Hepatocyte (in vitro differentiated cells): Measurements from ENCODE around the gene TMPRSS11F. TPM values are rescaled to one million over a fixed set of nuclear protein-coding genes. Genes with fewer than 3 reads are reported as not detected.

ENCODE experiments used
- DNase-seq: peaks from one replicate; pipeline ENCODE4 v3.0.0-alpha.2; 2016; ENCODE audit warnings: low spot score
- H2AFZ ChIP-seq: fragments of 200-600 bp; sonication (generic); 2 replicates; pipeline ENCODE4 v1.6.0; 2016; ENCODE audit warnings: antibody characterized with exemption, mild to moderate bottlenecking
- H3K27ac ChIP-seq: fragments of 200-600 bp; sonication (generic); 2 replicates; pipeline ENCODE4 v1.5.1; 2016; ENCODE audit warnings: mild to moderate bottlenecking
- H3K27me3 ChIP-seq: fragments of 200-600 bp; sonication (generic); 2 replicates; pipeline ENCODE4 v1.6.1; 2016
- H3K36me3 ChIP-seq: fragments of 200-600 bp; sonication (generic); replicated peaks from 2 replicates; pipeline ENCODE4 v1.5.1; 2016; ENCODE audit warnings: low read depth; ENCODE audit not compliant: insufficient read depth
- H3K4me1 ChIP-seq: fragments of 200-600 bp; sonication (generic); 2 replicates; pipeline ENCODE4 v1.5.1; 2016; ENCODE audit warnings: mild to moderate bottlenecking, moderate library complexity; ENCODE audit not compliant: insufficient read depth
- H3K4me2 ChIP-seq: fragments of 200-600 bp; sonication (generic); 2 replicates; pipeline ENCODE4 v1.6.0; 2016
- H3K4me3 ChIP-seq: fragments of 200-600 bp; sonication (generic); 2 replicates; pipeline ENCODE4 v1.5.1; 2016; ENCODE audit warnings: mild to moderate bottlenecking
- H3K79me2 ChIP-seq: fragments of 200-600 bp; sonication (generic); 2 replicates; pipeline ENCODE4 v1.6.0; 2017; ENCODE audit warnings: mild to moderate bottlenecking
- H3K9me2 ChIP-seq: fragments of 200-600 bp; sonication (generic); replicated peaks from 2 replicates; pipeline ENCODE4 v1.6.0; 2017; ENCODE audit warnings: mild to moderate bottlenecking; ENCODE audit not compliant: insufficient read depth
- H3K9me3 ChIP-seq: fragments of 200-600 bp; sonication (generic); 2 replicates; pipeline ENCODE4 v1.5.1; 2016; ENCODE audit warnings: low read depth, mild to moderate bottlenecking
- H4K20me1 ChIP-seq: fragments of 200-600 bp; sonication (generic); 2 replicates; pipeline ENCODE4 v1.6.0; 2016; ENCODE audit warnings: mild to moderate bottlenecking; ENCODE audit not compliant: insufficient read depth, poor library complexity, severe bottlenecking
- EZH2 ChIP-seq: fragments of 200-600 bp; sonication (generic); IDR thresholded peaks from 2 replicates; pipeline ENCODE4 v1.6.1; 2016; ENCODE audit warnings: antibody characterized with exemption, mild to moderate bottlenecking, borderline replicate concordance
- EZH2phosphoT487 ChIP-seq: fragments of 200-600 bp; sonication (generic); IDR thresholded peaks from one replicate; pipeline ENCODE4 v1.6.1; 2018; ENCODE audit warnings: antibody characterized with exemption, mild to moderate bottlenecking, low read depth, moderate library complexity; ENCODE audit not compliant: unreplicated experiment, severe bottlenecking
- WGBS: methylation state at CpG from one replicate; pipeline ENCODE4 v1.1.6; 2016; ENCODE audit warnings: low lambda C conversion rate; ENCODE audit errors: missing lambda C conversion rate; 5-methylcytosine and 5-hydroxymethylcytosine counted together
- polyA plus RNA-seq: library from polyadenylated mRNA; unstranded; fragments of >200 nt; fragmentation: Nextera tagmentation; extraction: Ambion mirVana; gene quantifications from 2 replicates; pipeline ENCODE4 v1.2.1, GENCODE V29; 2016
- total RNA-seq: library from RNA; depleted of rRNA; stranded (reverse); fragments of >200 nt; gene quantifications from 2 replicates; pipeline ENCODE4 v1.2.3, GENCODE V29; 2014
- TF ChIP-seq, protein P1 (sequence below): fragments of 200-600 bp; sonication (generic); IDR thresholded peaks from 2 replicates; pipeline ENCODE4 v1.5.1; 2016; ENCODE audit warnings: antibody characterized with exemption, mild to moderate bottlenecking; ENCODE audit not compliant: poor library complexity

Gene TMPRSS11F
- total and polyA plus RNA-seq, 2 experiments from 2014 or later: 0.07 TPM; not detected in 1

DNA sequence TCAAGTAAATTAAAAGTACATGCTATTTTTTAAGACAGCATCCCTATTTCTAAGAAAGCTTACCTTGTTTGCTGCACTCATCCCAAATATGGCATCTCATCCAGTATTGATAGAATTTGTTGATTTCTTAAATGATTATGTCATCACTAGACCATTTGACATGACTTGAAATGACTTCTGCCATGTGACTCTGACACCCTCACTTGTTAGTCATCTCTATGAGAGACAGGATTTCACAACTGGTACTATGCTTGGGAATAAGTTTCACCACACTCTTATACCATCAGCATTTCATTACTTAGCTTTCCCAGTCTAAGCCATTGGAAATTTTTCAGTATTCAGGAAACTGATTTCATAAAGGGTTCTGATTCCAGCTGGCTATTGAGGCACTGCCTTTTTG is 55.3 kb downstream of the TMPRSS11F start:
- Histone ChIP-seq H3K4me3 (no peak overlapping the region), H3K36me3 (no peaks in the 10 kb centered on the region), H3K9me2 (no peaks in the 10 kb centered on the region), H3K9me3 (no peaks in the 10 kb centered on the region), H3K79me2 (no peaks in the 10 kb centered on the region), H2AFZ (no peak overlapping the region), H3K4me2 (no peak overlapping the region), H3K4me1 (no peaks in the 10 kb centered on the region), H4K20me1 (no peaks in the 10 kb centered on the region), H3K27ac (no peak overlapping the region), H3K27me3 (no peaks in the 10 kb centered on the region)
- TF ChIP-seq, protein P1, sequence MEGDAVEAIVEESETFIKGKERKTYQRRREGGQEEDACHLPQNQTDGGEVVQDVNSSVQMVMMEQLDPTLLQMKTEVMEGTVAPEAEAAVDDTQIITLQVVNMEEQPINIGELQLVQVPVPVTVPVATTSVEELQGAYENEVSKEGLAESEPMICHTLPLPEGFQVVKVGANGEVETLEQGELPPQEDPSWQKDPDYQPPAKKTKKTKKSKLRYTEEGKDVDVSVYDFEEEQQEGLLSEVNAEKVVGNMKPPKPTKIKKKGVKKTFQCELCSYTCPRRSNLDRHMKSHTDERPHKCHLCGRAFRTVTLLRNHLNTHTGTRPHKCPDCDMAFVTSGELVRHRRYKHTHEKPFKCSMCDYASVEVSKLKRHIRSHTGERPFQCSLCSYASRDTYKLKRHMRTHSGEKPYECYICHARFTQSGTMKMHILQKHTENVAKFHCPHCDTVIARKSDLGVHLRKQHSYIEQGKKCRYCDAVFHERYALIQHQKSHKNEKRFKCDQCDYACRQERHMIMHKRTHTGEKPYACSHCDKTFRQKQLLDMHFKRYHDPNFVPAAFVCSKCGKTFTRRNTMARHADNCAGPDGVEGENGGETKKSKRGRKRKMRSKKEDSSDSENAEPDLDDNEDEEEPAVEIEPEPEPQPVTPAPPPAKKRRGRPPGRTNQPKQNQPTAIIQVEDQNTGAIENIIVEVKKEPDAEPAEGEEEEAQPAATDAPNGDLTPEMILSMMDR: no peak
- no peak for TF ChIP-seq EZH2
- no peak for TF ChIP-seq EZH2phosphoT487
- no peak for DNase-seq

DNA sequence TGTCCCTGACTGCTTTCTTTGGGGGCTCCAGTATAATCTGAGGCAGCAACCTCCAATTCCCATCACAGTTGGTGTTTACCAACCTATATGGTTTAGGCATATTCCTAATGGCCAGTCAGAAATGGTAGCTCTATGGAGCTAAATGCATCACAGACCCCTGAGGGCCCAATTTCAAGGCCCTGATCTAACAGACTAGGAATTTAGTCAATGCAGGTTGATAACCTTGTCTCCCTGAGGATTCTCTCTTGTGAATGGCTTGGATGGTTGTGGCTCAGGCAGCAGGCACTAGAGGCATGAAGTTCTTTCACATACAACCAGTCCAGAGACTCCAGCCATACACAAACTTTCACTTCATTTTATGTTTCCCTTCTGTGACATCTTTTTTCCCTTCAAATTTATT is 59.4 kb downstream of the TMPRSS11F start:
- TF ChIP-seq EZH2phosphoT487 (no peak), EZH2 (no peak)
- TF ChIP-seq, protein P1: no peak

DNA sequence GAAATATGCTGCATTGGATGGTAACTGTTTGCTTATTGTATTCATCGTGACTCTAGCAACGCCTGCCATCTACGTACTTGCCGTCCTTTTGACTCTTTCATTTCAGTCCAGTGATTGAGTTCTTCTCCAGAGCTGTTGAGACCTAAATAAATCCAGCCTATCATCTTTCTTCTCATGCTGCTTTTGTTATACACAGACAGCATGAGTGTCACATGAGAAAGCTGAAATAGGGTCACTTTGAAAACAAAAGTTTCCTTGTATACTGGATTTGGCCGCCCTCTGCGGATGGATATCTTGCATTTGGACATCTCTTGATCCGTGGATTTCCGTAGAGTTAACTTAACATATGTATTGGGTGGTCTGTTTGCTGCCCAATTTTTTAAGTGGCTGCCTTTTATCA is 67.2 kb downstream of the TMPRSS11F start:
- WGBS: 87% methylated on average over 8 of the region's 8 CpGs
- DNase-seq: no peak
- no peaks in the 10 kb centered on the region for H3K36me3 ChIP-seq
- no peaks in the 10 kb centered on the region for H3K9me2 ChIP-seq
- no peaks in the 10 kb centered on the region for H3K79me2 ChIP-seq
- no peak overlapping the region for H3K4me2 ChIP-seq
- no peaks in the 10 kb centered on the region for H3K9me3 ChIP-seq
- no peaks in the 10 kb centered on the region for H3K4me1 ChIP-seq
- TF ChIP-seq, protein P1: no peak
- TF ChIP-seq EZH2phosphoT487 (no peak), EZH2 (no peak)
- no peaks in the 10 kb centered on the region for H3K27me3 ChIP-seq
- H3K4me3 ChIP-seq: no peak overlapping the region
- H3K27ac ChIP-seq: no peak overlapping the region
- no peak overlapping the region for H2AFZ ChIP-seq
- no peaks in the 10 kb centered on the region for H4K20me1 ChIP-seq

More for the DNA sequence above, 59.4 kb downstream of the TMPRSS11F start:
- no peak for DNase-seq
- H3K27ac ChIP-seq: no peak overlapping the region
- no peaks in the 10 kb centered on the region for H3K4me1 ChIP-seq
- H3K9me3 ChIP-seq: no peaks in the 10 kb centered on the region
- H3K36me3 ChIP-seq: no peaks in the 10 kb centered on the region
- no peak overlapping the region for H3K4me3 ChIP-seq
- no peaks in the 10 kb centered on the region for H3K27me3 ChIP-seq
- H4K20me1 ChIP-seq: no peaks in the 10 kb centered on the region
- H3K79me2 ChIP-seq: no peaks in the 10 kb centered on the region
- no peak overlapping the region for H3K4me2 ChIP-seq
- H3K9me2 ChIP-seq: no peaks in the 10 kb centered on the region
- no peak overlapping the region for H2AFZ ChIP-seq

DNA sequence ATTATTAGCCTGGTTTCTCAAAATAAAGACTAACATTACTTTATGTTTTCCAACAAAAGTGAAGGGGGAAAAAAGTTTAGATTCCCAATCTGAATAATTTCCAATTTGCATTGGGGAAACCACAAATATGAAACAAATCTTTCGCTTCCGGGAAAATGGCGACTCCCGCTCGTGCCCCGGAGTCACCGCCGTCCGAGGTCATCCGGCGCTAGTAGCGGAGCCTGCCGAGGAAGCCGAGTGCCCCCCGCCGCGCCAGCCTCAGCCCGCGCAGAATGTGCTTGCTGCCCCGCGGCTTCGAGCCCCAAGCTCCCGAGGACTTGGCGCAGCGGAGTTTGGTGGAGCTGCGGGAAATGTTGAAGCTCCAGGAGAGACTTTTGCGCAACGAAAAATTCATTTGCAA is 91.4 kb downstream of the TMPRSS11F start:
- no peaks in the 10 kb centered on the region for H3K9me3 ChIP-seq
- H3K79me2 ChIP-seq: no peaks in the 10 kb centered on the region
- no peak overlapping the region for H3K27ac ChIP-seq
- WGBS: 97% methylated on average over 25 of the region's 28 CpGs
- H2AFZ ChIP-seq: no peak overlapping the region
- H3K4me2 ChIP-seq: no peak overlapping the region
- no peaks in the 10 kb centered on the region for H3K36me3 ChIP-seq
- no peaks in the 10 kb centered on the region for H3K9me2 ChIP-seq
- no peak for DNase-seq
- H3K4me1 ChIP-seq: no peaks in the 10 kb centered on the region
- no peak overlapping the region for H3K4me3 ChIP-seq
- no peaks in the 10 kb centered on the region for H4K20me1 ChIP-seq
- no peaks in the 10 kb centered on the region for H3K27me3 ChIP-seq
- TF ChIP-seq EZH2 (no peak), EZH2phosphoT487 (no peak)
- TF ChIP-seq, protein P1: no peak
